Body of pancreas (tissue), 4 donors: Measurements from ENCODE around the gene PEX11B. TPM values are rescaled to one million over a fixed set of nuclear protein-coding genes. Genes with fewer than 3 reads are reported as not detected.

Source experiments
- ATAC-seq: fragments of 150-250 bp; one replicate; pipeline ENCODE4 v1.9.1; 2016
- DNase-seq, 4 donors: peaks; one replicate each; pipeline ENCODE4 v3.0.0-alpha.2; 2019
- H3K27ac ChIP-seq, 4 donors: fragments of 200-600 bp; sonication (generic); 1 replicate in 3 of 4; 2 replicates in 1 of 4; pipeline versions ENCODE4 v1.5.1 to v1.6.1; 2016 to 2019; ENCODE audit warnings: mild to moderate bottlenecking in 1 of 4, mixed read lengths in 1 of 4, moderate library complexity in 1 of 4
- H3K27me3 ChIP-seq, 2 donors: fragments of 200-600 bp; sonication (generic); one replicate each; pipeline ENCODE4 v1.6.0; 2016; ENCODE audit warnings: mild to moderate bottlenecking in 1 of 2
- H3K36me3 ChIP-seq, 2 donors: fragments of 200-600 bp; sonication (generic); replicated peaks in 1 of 2; 2 replicates each; pipeline ENCODE4 v1.5.1; 2016; ENCODE audit warnings: low read depth in 2 of 2; ENCODE audit not compliant: insufficient read depth in 1 of 2
- H3K4me1 ChIP-seq: fragments of 200-600 bp; sonication (generic); one replicate; pipeline ENCODE4 v1.6.0; 2016
- H3K4me3 ChIP-seq, 2 donors: fragments of 200-600 bp; sonication (generic); 1 replicate in 1 of 2; 2 replicates in 1 of 2; pipeline ENCODE4 v1.5.1; 2016 to 2019
- H3K9me3 ChIP-seq, 3 donors: fragments of 200-600 bp; sonication (generic); 1 replicate in 2 of 3; 2 replicates in 1 of 3; pipeline ENCODE4 v1.5.1; 2016
- CTCF ChIP-seq, 7 experiments: fragments of 450-650 bp in 4 of 7; fragments of 200-600 bp in 3 of 7; sonication (generic) in 3 of 7; IDR thresholded peaks; one replicate each; pipeline ENCODE4 v1.5.1; 2016 to 2019; ENCODE audit warnings: antibody characterized with exemption in 7 of 7
- POLR2A ChIP-seq, 3 donors: fragments of 450-650 bp; IDR thresholded peaks; one replicate each; pipeline ENCODE4 v1.6.1; 2016; ENCODE audit warnings: antibody characterized with exemption in 3 of 3, mild to moderate bottlenecking in 2 of 3
- WGBS, 2 donors: methylation state at CpG; one replicate each; pipeline ENCODE4 v1.1.5; 2017; 5-methylcytosine and 5-hydroxymethylcytosine counted together
- intact Hi-C: fragments of 100-400 bp; cut with DNase I; formaldehyde crosslinking; loops from one replicate; pipeline ENCODE4 v1.15.1; 2023
- total RNA-seq, 2 donors: library from RNA; depleted of rRNA; stranded (reverse); fragments of >200 nt; gene quantifications; one replicate each; pipeline ENCODE4 v1.1.0, GENCODE V29; 2016

PEX11B gene
- total RNA-seq, 2 donors from 2014 or later, result 10.5 to 11.4 TPM

DNA sequence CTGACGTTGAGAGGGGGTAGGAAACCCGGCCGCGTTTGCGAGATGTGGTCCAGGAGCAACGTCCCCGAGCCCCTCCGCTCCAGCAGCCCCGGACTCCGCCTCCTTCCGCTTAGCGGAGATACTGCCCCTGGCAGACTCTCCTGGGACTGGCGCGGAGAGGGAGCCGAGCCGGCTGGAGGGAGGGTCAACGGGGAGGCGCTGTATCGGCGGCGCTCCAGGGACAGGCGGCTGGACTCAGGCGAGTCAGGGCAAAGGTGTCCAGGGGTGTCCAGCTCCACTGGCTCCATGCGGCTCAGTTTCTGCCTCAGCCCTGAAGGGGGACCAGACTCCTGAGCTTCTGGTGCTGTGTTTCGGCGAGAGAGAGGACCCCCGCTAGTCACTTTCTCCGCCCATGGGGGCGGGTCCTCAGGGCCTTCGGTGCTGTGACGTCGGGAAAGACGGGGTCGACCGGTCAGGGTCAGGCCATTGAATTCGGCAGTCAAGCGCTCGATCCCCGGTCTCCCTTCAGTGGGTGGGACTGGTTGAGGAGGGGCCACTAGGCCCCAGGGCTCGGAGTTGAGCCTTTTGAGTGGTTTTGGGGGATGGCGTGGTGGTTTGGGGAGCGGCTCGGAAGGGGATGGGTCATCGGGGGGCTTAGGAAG, 42.1 kb upstream of the PEX11B start:
- Histone ChIP-seq H3K27me3 (no peaks in the 10 kb centered on the region), H3K4me3 (peak overlapping the region; percentile 44 to 45), H3K36me3 (no peaks in the 10 kb centered on the region), H3K9me3 (no peaks in the 10 kb centered on the region), H3K4me1 (peaks cover 60% of the 10 kb centered on the region), H3K27ac (peak overlapping the region in 3 of 4 donors; percentile 48 to 62 (median 48))
- TF ChIP-seq POLR2A (IDR thresholded peaks at IDR 0.05) (peak; percentile 25 to 68 (median 53)), CTCF (IDR thresholded peaks at IDR 0.05) (peak in 5 of 7 experiments; percentile 7 to 23 (median 21))
- peak; percentile 67 to 80 (median 78) for DNase-seq
- peak; percentile 28 for ATAC-seq
- intact Hi-C loops, result no loop called here
- WGBS, 2 donors, result 1 to 2% methylated on average over 20 to 37 of the region's 44 CpGs

GRCh38 chr1:145959957-145960467, 41.5 kb upstream of the PEX11B start:
- ATAC-seq, result no peak
- TF ChIP-seq CTCF (IDR thresholded peaks at IDR 0.05) (no peak), POLR2A (IDR thresholded peaks at IDR 0.05) (no peak)
- intact Hi-C loops, result no loop called here
- H3K27ac ChIP-seq, result peak overlapping the region in 3 of 4 donors; percentile 48 to 62 (median 48)
- H3K9me3 ChIP-seq, result no peaks in the 10 kb centered on the region
- peak overlapping the region; percentile 44 to 45 for H3K4me3 ChIP-seq
- peaks cover 61% of the 10 kb centered on the region for H3K4me1 ChIP-seq
- WGBS, 2 donors, result 6 to 14% methylated on average over 7 to 12 of the region's 12 CpGs
- no peaks in the 10 kb centered on the region for H3K36me3 ChIP-seq
- no peak for DNase-seq
- no peaks in the 10 kb centered on the region for H3K27me3 ChIP-seq

GRCh38 chr1:145959333-145959732, 40.8 kb upstream of the PEX11B start:
- H3K4me1 ChIP-seq, result peaks cover 66% of the 10 kb centered on the region
- H3K9me3 ChIP-seq, result no peaks in the 10 kb centered on the region
- intact Hi-C loops, result no loop called here
- no peaks in the 10 kb centered on the region for H3K27me3 ChIP-seq
- ATAC-seq (no peak), DNase-seq (no peak)
- H3K36me3 ChIP-seq, result no peaks in the 10 kb centered on the region
- TF ChIP-seq CTCF (IDR thresholded peaks at IDR 0.05) (no peak), POLR2A (IDR thresholded peaks at IDR 0.05) (no peak)
- H3K27ac ChIP-seq, result no peak overlapping the region
- no peak overlapping the region for H3K4me3 ChIP-seq

GRCh38 chr1:145958734-145959133, 40.2 kb upstream of the PEX11B start:
- Histone ChIP-seq H3K4me3 (no peak overlapping the region), H3K36me3 (no peaks in the 10 kb centered on the region), H3K9me3 (no peaks in the 10 kb centered on the region), H3K27me3 (no peaks in the 10 kb centered on the region), H3K4me1 (peaks cover 66% of the 10 kb centered on the region), H3K27ac (no peak overlapping the region)
- no peak for TF ChIP-seq CTCF (IDR thresholded peaks at IDR 0.05)
- TF ChIP-seq POLR2A (IDR thresholded peaks at IDR 0.05), result no peak
- DNase-seq, result no peak
- ATAC-seq, result no peak
- intact Hi-C loops, result no loop called here
